K562 (cell line): ENCODE results near the gene MPIG6B. TPM values are rescaled to one million over a fixed set of nuclear protein-coding genes. Genes with fewer than 3 reads are reported as not detected.

Experiments
- CCNT2 ChIP-seq: IDR thresholded peaks from 2 replicates; pipeline ENCODE4 v1.6.1; 2011; ENCODE audit warnings: borderline replicate concordance, low read depth, mild to moderate bottlenecking, moderate library complexity, mixed read lengths, low read length; ENCODE audit not compliant: insufficient read length; ENCODE audit errors: extremely low read depth
- ELF4 ChIP-seq: fragments of 450-650 bp; formaldehyde crosslinking; IDR thresholded peaks from 2 replicates; pipeline ENCODE4 v1.4.0; 2022; ENCODE audit warnings: missing genetic modification characterization
- KDM5B ChIP-seq: fragments of 200-600 bp; sonication (generic); IDR thresholded peaks from 2 replicates; pipeline ENCODE4 v1.6.1; 2012; ENCODE audit warnings: low read depth, mild to moderate bottlenecking, moderate library complexity, low read length, control low read depth, inconsistent platforms; ENCODE audit not compliant: insufficient replicate concordance
- LARP7 ChIP-seq: fragments of 450-650 bp; IDR thresholded peaks from 2 replicates; pipeline ENCODE4 v1.6.1; 2016
- MAZ ChIP-seq, 2 experiments: fragments of 450-650 bp in 1 of 2; sonication (generic) in 1 of 2; formaldehyde crosslinking; IDR thresholded peaks in 1 of 2; conservative IDR thresholded peaks in 1 of 2; 2 replicates each; pipeline versions ENCODE4 v1.4.0 to v1.5.0; 2020; ENCODE audit warnings: mild to moderate bottlenecking in 1 of 2, missing genetic modification reagents in 1 of 2
- NCOA4 ChIP-seq: fragments of 450-650 bp; IDR thresholded peaks from 2 replicates; pipeline ENCODE4 v1.6.1; 2018; ENCODE audit warnings: mild to moderate bottlenecking; ENCODE audit not compliant: partially characterized antibody
- NFIC ChIP-seq: fragments of 450-650 bp; IDR thresholded peaks from 2 replicates; pipeline ENCODE4 v1.6.1; 2017; ENCODE audit warnings: mild to moderate bottlenecking, inconsistent platforms
- POU5F1 ChIP-seq: fragments of 150-350 bp; IDR thresholded peaks from 2 replicates; pipeline ENCODE4 v1.6.1; 2014; ENCODE audit warnings: borderline replicate concordance, low read length, low read depth, mild to moderate bottlenecking; ENCODE audit not compliant: partially characterized antibody
- SMAD1 ChIP-seq: fragments of 150-350 bp; IDR thresholded peaks from 2 replicates; pipeline ENCODE4 v1.6.1; 2014; ENCODE audit warnings: low read length, low read depth; ENCODE audit not compliant: partially characterized antibody
- SMARCB1 ChIP-seq: IDR thresholded peaks from 2 replicates; pipeline ENCODE4 v1.6.1; 2011; ENCODE audit warnings: improper control_type of control experiment, low read depth; ENCODE audit not compliant: insufficient read length
- ZNF551 ChIP-seq: fragments of 250-450 bp; sonication (Bioruptor Pico); IDR thresholded peaks from 2 replicates; pipeline ENCODE4 v1.5.0; 2021; ENCODE audit warnings: mild to moderate bottlenecking, moderate library complexity
- ZNF644 ChIP-seq: fragments of 200-800 bp; sonication (Bioruptor generic); IDR thresholded peaks from 2 replicates; pipeline ENCODE4 v1.6.1; 2016; ENCODE audit warnings: low read depth, missing genetic modification characterization, missing compliant biosample characterization
- ZNF780A ChIP-seq: fragments of 250-450 bp; sonication (Bioruptor Pico); IDR thresholded peaks from 2 replicates; pipeline ENCODE4 v1.5.0; 2021; ENCODE audit warnings: mild to moderate bottlenecking
- polyA plus RNA-seq, 8 experiments: library from polyadenylated mRNA; depleted of rRNA in 4 of 8; stranded (reverse) in 5 of 8; unstranded in 3 of 8; fragments of >200 nt; fragmentation: Nextera tagmentation in 2 of 8; fragmentation: Illumina TruSeq in 1 of 8; extraction: Ambion mirVana in 2 of 8; extraction: Trizol in 1 of 8; gene quantifications; 2 replicates each; pipeline versions ENCODE4 v1.2.1 to v1.2.3, GENCODE V29; 2011 to 2014; ENCODE audit warnings: inconsistent platforms in 1 of 8, missing spikeins in 1 of 8
- total RNA-seq, 7 experiments: library from RNA; depleted of rRNA in 6 of 7; stranded (reverse); fragments of >200 nt in 6 of 7; fragmentation: Illumina TruSeq in 2 of 7; extraction: Trizol in 2 of 7; gene quantifications; 2 replicates each; pipeline versions ENCODE4 v1.2.1 to v1.2.3, GENCODE V29; 2011 to 2021; ENCODE audit warnings: low replicate concordance in 1 of 7
- TF ChIP-seq, protein P1 (sequence below): fragments of 450-650 bp; IDR thresholded peaks from 2 replicates; pipeline ENCODE4 v1.6.1; 2018; ENCODE audit warnings: mild to moderate bottlenecking, low read depth; ENCODE audit not compliant: partially characterized antibody
- TF ChIP-seq, protein P2 (sequence below): fragments of 250-450 bp; sonication (Bioruptor Pico); IDR thresholded peaks from 2 replicates; pipeline ENCODE4 v1.5.1; 2021; ENCODE audit warnings: mild to moderate bottlenecking
- TF ChIP-seq, protein P3 (sequence below): fragments of 450-650 bp; formaldehyde crosslinking; conservative IDR thresholded peaks from 2 replicates; pipeline ENCODE4 v1.4.0; 2022; ENCODE audit warnings: mild to moderate bottlenecking, missing genetic modification characterization
- TF ChIP-seq, protein P4 (sequence below): IDR thresholded peaks from 3 replicates; pipeline ENCODE4 v1.6.1; 2011; ENCODE audit warnings: borderline replicate concordance, mild to moderate bottlenecking; ENCODE audit not compliant: insufficient read length, insufficient read depth
- TF ChIP-seq, protein P5 (sequence below): fragments of 250-450 bp; sonication (Bioruptor Pico); IDR thresholded peaks from 2 replicates; pipeline ENCODE4 v1.5.0; 2020; ENCODE audit warnings: mild to moderate bottlenecking

MPIG6B gene
- total and polyA plus RNA-seq, 9 of the 15 experiments (the other 6 are each of a cell fraction or from before 2014, with no cell fraction given): 0.11 to 1.2 (median 0.28) TPM; not detected in 1

DNA sequence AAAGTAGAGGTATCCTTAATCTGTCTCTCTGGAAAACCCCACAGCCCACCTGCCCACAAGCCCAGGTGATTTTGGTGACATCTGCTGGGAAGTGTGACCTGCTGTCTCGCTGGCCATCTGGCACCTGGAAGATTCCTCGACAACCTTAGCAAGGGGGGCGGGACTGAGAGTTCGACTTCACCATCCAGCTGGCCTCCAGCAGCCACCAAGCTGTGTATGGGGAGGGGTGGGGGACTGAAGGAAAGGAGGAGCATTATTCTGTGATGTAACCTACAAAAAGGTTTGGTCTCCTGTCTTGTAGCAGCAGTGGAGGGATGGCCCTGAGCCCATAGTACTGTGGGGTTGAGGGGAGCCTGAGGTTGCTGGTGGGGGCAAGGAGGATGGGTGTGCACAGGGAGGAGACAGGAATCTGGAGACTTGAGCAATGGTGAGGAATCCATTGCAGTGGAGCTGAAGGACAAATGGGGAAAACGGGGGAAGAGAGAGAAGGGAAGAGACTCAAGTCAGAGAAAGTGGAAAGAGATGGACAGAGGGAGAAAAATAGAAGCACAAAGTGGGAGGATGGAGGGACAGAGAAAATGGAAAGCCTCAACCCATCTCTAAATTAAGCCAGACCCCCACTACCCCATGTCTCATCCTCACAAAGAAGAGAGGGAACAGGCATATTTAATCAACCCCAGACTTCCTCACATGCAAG, 12.5 kb upstream of the MPIG6B start (continued):
- TF ChIP-seq, protein P1, sequence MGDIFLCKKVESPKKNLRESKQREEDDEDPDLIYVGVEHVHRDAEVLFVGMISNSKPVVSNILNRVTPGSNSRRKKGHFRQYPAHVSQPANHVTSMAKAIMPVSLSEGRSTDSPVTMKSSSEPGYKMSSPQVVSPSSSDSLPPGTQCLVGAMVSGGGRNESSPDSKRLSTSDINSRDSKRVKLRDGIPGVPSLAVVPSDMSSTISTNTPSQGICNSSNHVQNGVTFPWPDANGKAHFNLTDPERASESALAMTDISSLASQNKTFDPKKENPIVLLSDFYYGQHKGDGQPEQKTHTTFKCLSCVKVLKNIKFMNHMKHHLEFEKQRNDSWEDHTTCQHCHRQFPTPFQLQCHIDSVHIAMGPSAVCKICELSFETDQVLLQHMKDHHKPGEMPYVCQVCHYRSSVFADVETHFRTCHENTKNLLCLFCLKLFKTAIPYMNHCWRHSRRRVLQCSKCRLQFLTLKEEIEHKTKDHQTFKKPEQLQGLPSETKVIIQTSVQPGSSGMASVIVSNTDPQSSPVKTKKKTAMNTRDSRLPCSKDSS: peak; percentile 5
- TF ChIP-seq LARP7 (peak; percentile 91), NCOA4 (peak; percentile 35), ELF4 (peak; percentile 70; the same call in 1 of the 2 replicates), SMARCB1 (no peak), NFIC (no peak), ZNF551 (CRISPR knock-in tag) (no peak), ZNF644 (tag) (no peak), KDM5B (no peak), MAZ (CRISPR knock-in tag; conservative IDR thresholded peaks at IDR 0.05 in 1 of 2, IDR thresholded peaks at IDR 0.05 in 1 of 2) (no peak), ZNF780A (CRISPR knock-in tag) (no peak), SMAD1 (no peak), CCNT2 (no peak), POU5F1 (no peak)
- TF ChIP-seq, protein P2, sequence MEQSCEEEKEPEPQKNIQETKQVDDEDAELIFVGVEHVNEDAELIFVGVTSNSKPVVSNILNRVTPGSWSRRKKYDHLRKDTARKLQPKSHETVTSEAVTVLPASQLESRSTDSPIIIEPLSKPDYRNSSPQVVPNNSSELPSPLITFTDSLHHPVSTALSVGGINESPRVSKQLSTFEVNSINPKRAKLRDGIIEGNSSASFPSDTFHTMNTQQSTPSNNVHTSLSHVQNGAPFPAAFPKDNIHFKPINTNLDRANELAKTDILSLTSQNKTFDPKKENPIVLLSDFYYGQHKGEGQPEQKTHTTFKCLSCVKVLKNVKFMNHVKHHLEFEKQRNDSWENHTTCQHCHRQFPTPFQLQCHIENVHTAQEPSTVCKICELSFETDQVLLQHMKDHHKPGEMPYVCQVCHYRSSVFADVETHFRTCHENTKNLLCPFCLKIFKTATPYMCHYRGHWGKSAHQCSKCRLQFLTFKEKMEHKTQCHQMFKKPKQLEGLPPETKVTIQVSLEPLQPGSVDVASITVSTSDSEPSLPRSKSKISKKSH (CRISPR knock-in tag): no peak
- TF ChIP-seq, protein P3, sequence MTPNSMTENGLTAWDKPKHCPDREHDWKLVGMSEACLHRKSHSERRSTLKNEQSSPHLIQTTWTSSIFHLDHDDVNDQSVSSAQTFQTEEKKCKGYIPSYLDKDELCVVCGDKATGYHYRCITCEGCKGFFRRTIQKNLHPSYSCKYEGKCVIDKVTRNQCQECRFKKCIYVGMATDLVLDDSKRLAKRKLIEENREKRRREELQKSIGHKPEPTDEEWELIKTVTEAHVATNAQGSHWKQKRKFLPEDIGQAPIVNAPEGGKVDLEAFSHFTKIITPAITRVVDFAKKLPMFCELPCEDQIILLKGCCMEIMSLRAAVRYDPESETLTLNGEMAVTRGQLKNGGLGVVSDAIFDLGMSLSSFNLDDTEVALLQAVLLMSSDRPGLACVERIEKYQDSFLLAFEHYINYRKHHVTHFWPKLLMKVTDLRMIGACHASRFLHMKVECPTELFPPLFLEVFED (CRISPR knock-in tag): peak; percentile 94
- TF ChIP-seq, protein P4, sequence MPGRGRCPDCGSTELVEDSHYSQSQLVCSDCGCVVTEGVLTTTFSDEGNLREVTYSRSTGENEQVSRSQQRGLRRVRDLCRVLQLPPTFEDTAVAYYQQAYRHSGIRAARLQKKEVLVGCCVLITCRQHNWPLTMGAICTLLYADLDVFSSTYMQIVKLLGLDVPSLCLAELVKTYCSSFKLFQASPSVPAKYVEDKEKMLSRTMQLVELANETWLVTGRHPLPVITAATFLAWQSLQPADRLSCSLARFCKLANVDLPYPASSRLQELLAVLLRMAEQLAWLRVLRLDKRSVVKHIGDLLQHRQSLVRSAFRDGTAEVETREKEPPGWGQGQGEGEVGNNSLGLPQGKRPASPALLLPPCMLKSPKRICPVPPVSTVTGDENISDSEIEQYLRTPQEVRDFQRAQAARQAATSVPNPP: no peak
- TF ChIP-seq, protein P5, sequence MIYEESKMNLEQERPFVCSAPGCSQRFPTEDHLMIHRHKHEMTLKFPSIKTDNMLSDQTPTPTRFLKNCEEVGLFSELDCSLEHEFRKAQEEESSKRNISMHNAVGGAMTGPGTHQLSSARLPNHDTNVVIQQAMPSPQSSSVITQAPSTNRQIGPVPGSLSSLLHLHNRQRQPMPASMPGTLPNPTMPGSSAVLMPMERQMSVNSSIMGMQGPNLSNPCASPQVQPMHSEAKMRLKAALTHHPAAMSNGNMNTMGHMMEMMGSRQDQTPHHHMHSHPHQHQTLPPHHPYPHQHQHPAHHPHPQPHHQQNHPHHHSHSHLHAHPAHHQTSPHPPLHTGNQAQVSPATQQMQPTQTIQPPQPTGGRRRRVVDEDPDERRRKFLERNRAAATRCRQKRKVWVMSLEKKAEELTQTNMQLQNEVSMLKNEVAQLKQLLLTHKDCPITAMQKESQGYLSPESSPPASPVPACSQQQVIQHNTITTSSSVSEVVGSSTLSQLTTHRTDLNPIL (CRISPR knock-in tag): no peak
